Fibroblast of lung (primary cell): ENCODE measurements around the gene TBC1D5. TPM values are rescaled to one million over a fixed set of nuclear protein-coding genes. Genes with fewer than 3 reads are reported as not detected.
A peak's percentile ranks its signal among the peaks of the same experiment; 100 is the strongest.

Experiments used
- DNase-seq, 2 donors: peaks; one replicate each; pipeline versions ENCODE4 v3.0.0 to v3.0.0-alpha.2; 2010; ENCODE audit warnings: low read depth in 2 of 2
- H2AFZ ChIP-seq: 2 replicates; pipeline ENCODE4 v1.5.1; 2012; ENCODE audit warnings: low read length, control low read depth, inconsistent platforms
- H3K27ac ChIP-seq: 2 replicates; pipeline ENCODE4 v1.5.1; 2011; ENCODE audit warnings: low read length, control low read depth; ENCODE audit not compliant: insufficient read depth
- H3K27me3 ChIP-seq: 2 replicates; pipeline ENCODE4 v1.5.1; 2011; ENCODE audit warnings: mild to moderate bottlenecking, low read length; ENCODE audit not compliant: control insufficient read depth, insufficient read depth
- H3K36me3 ChIP-seq: 2 replicates; pipeline ENCODE4 v1.5.1; 2011; ENCODE audit warnings: low read length; ENCODE audit not compliant: control insufficient read depth, insufficient read depth
- H3K4me1 ChIP-seq: 2 replicates; pipeline ENCODE4 v1.5.1; 2011; ENCODE audit warnings: low read length; ENCODE audit not compliant: control insufficient read depth, insufficient read depth; ENCODE audit errors: extremely low read depth
- H3K4me2 ChIP-seq: 2 replicates; pipeline ENCODE4 v1.5.1; 2011; ENCODE audit warnings: low read length, control low read depth; ENCODE audit not compliant: insufficient read depth; ENCODE audit errors: extremely low read depth
- H3K4me3 ChIP-seq, 4 experiments: fragments of 200-600 bp in 1 of 4; sonication (generic) in 1 of 4; replicated peaks in 1 of 4; 2 replicates each; pipeline ENCODE4 v1.5.1; 2011 to 2016; ENCODE audit warnings: low read length in 4 of 4, low read depth in 3 of 4, mild to moderate bottlenecking in 3 of 4, control low read depth in 2 of 4, inconsistent platforms in 1 of 4, mixed read lengths in 1 of 4; ENCODE audit not compliant: insufficient read depth in 1 of 4; ENCODE audit errors: control extremely low read depth in 1 of 4
- H3K79me2 ChIP-seq: 2 replicates; pipeline ENCODE4 v1.5.1; 2012; ENCODE audit warnings: mild to moderate bottlenecking, low read length, inconsistent platforms; ENCODE audit not compliant: control insufficient read depth, insufficient read depth
- H3K9ac ChIP-seq: 2 replicates; pipeline ENCODE4 v1.5.1; 2011; ENCODE audit warnings: mild to moderate bottlenecking, low read length, control low read depth; ENCODE audit not compliant: insufficient read depth
- H3K9me3 ChIP-seq: 2 replicates; pipeline ENCODE4 v1.5.1; 2012; ENCODE audit warnings: low read depth, low read length; ENCODE audit not compliant: control insufficient read depth, insufficient read depth
- H4K20me1 ChIP-seq: 2 replicates; pipeline ENCODE4 v1.5.1; 2011; ENCODE audit warnings: low read length; ENCODE audit not compliant: control insufficient read depth, insufficient read depth; ENCODE audit errors: extremely low read depth
- EZH2 ChIP-seq: IDR thresholded peaks from 2 replicates; pipeline ENCODE4 v1.5.1; 2012; ENCODE audit warnings: low read length, control low read depth, mild to moderate bottlenecking; ENCODE audit errors: missing control alignments
- polyA plus RNA-seq, 2 donors: library from polyadenylated mRNA; depleted of rRNA in 1 of 2; stranded (reverse) in 1 of 2; unstranded in 1 of 2; fragments of >200 nt; gene quantifications; 2 replicates each; pipeline ENCODE4 v1.2.1, GENCODE V29; 2011 to 2012; ENCODE audit warnings: missing spikeins in 1 of 2
- total RNA-seq: library from RNA; depleted of rRNA; stranded (reverse); fragments of >200 nt; gene quantifications from 2 replicates; pipeline ENCODE4 v1.2.1, GENCODE V29; 2014
- TF ChIP-seq, protein P1 (sequence below), 2 donors: IDR thresholded peaks in 1 of 2; conservative IDR thresholded peaks in 1 of 2; 1 replicate in 1 of 2; 2 replicates in 1 of 2; pipeline ENCODE4 v1.5.1; 2011 to 2012; ENCODE audit warnings: low read length in 2 of 2, control low read depth in 1 of 2, inconsistent platforms in 1 of 2, low read depth in 1 of 2, mild to moderate bottlenecking in 1 of 2

TBC1D5 gene
- total and polyA plus RNA-seq, 2 donors (not counting 1 experiment from before 2014, with no cell fraction given) = 43.6 to 129 TPM

DNA sequence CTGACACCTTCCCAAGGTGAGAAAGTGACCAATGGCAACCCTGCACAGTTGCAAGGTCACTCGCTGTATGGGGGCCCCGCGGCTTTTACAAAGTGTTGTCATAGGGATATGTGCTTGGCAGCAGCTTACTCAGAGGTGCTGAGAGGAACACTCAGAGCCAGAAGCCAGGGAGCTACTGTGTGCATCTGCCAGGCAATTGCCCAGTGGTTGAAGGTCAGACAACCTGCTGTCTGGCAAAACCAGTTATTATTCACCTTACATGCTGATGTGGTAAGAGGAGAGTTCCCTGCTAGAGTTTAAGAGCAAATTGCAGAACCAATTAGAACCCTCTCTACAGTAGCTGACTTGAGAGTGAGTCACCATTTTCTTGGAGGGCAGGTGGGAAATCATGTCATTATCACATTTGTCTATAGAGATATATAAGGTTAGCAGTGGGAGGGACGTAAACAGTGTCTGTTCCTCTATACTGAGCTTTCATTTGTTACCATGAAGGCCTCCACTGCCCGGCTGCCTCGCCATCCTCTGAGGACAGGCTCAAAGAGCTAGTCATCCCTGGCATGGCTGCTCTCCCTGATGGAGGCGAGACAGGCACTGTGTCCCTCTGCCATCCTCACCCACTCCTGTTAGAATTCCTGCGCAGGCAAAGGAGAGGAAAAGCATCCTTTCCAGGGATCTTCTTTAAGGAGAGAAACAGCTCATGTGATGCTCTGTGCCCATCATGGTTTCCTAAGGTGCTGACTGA lies 583.3 kb downstream of the TBC1D5 start:
- no peaks in the 10 kb centered on the region for H3K79me2 ChIP-seq
- H3K27ac ChIP-seq = no peak overlapping the region
- no peak overlapping the region for H2AFZ ChIP-seq
- H3K4me2 ChIP-seq = no peak overlapping the region
- H3K4me1 ChIP-seq = no peaks in the 10 kb centered on the region
- DNase-seq = peak in 1 of 2 donors; percentile 39
- H3K9me3 ChIP-seq = no peaks in the 10 kb centered on the region
- peaks cover 1% of the 10 kb centered on the region for H3K36me3 ChIP-seq
- no peak overlapping the region for H3K9ac ChIP-seq
- no peaks in the 10 kb centered on the region for H3K27me3 ChIP-seq
- H4K20me1 ChIP-seq = no peaks in the 10 kb centered on the region
- TF ChIP-seq, protein P1, sequence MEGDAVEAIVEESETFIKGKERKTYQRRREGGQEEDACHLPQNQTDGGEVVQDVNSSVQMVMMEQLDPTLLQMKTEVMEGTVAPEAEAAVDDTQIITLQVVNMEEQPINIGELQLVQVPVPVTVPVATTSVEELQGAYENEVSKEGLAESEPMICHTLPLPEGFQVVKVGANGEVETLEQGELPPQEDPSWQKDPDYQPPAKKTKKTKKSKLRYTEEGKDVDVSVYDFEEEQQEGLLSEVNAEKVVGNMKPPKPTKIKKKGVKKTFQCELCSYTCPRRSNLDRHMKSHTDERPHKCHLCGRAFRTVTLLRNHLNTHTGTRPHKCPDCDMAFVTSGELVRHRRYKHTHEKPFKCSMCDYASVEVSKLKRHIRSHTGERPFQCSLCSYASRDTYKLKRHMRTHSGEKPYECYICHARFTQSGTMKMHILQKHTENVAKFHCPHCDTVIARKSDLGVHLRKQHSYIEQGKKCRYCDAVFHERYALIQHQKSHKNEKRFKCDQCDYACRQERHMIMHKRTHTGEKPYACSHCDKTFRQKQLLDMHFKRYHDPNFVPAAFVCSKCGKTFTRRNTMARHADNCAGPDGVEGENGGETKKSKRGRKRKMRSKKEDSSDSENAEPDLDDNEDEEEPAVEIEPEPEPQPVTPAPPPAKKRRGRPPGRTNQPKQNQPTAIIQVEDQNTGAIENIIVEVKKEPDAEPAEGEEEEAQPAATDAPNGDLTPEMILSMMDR (conservative IDR thresholded peaks at IDR 0.05 in 1 of 2, IDR thresholded peaks at IDR 0.05 in 1 of 2; ENCODE audit: low read depth in 1 of 2, low read length in 2 of 2) = no peak
- no peak for TF ChIP-seq EZH2
- no peak overlapping the region for H3K4me3 ChIP-seq

DNA sequence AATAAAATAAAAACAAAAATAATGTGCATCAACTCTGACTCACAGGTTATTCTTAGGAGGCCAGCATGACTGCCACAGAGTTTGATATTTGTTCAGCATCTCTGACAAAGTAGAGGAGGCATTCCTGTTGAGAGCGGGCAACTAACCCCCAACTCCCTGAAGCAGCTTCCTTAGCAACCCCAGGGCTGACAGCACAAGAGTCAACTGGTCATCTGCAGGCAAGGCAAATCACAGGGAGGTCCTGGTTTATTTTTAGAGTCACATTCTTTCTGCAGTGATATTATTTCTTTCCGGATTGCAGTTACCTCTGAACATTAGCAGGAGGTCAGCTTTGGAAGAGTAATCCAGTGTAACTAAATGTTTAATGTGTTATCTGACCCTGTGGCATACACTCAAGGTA lies 584.7 kb downstream of the TBC1D5 start:
- no peaks in the 10 kb centered on the region for H3K9me3 ChIP-seq
- peak in 1 of 2 donors; percentile 41 for DNase-seq
- no peaks in the 10 kb centered on the region for H3K27me3 ChIP-seq
- H3K4me1 ChIP-seq = no peaks in the 10 kb centered on the region
- H3K79me2 ChIP-seq = no peaks in the 10 kb centered on the region
- TF ChIP-seq, protein P1 (conservative IDR thresholded peaks at IDR 0.05 in 1 of 2, IDR thresholded peaks at IDR 0.05 in 1 of 2; ENCODE audit: low read depth in 1 of 2, low read length in 2 of 2) = no peak
- no peak for TF ChIP-seq EZH2
- no peak overlapping the region for H2AFZ ChIP-seq
- H3K4me3 ChIP-seq = no peak overlapping the region
- H3K4me2 ChIP-seq = no peak overlapping the region
- no peak overlapping the region for H3K27ac ChIP-seq
- no peak overlapping the region for H3K9ac ChIP-seq
- no peaks in the 10 kb centered on the region for H4K20me1 ChIP-seq
- H3K36me3 ChIP-seq = peaks cover 1% of the 10 kb centered on the region

DNA sequence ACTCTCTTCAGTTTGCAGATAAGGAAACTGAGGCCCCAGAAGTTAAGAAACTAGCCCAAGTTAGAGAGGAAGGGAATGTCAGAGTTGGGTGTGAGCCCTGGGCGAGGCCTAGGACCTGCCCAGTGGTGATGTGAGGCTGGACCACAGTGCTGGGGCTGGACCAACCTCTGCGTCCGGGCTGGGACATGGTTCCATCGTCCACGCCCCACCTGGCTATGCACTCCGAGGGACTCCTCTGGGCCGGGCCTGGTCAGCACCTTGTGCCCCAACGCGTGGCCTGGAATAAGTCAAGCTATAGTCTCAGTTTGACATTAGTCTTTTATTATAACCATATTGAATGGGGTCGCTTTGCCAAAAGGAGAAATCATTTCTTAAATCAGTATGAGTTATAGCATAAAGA lies 585.6 kb downstream of the TBC1D5 start:
- Histone ChIP-seq H3K4me2 (no peak overlapping the region), H3K4me1 (no peaks in the 10 kb centered on the region), H3K9ac (no peak overlapping the region), H3K27ac (no peak overlapping the region), H3K79me2 (no peaks in the 10 kb centered on the region), H3K4me3 (no peak overlapping the region), H3K27me3 (no peaks in the 10 kb centered on the region), H3K9me3 (no peaks in the 10 kb centered on the region), H4K20me1 (no peaks in the 10 kb centered on the region), H3K36me3 (peaks cover 1% of the 10 kb centered on the region), H2AFZ (no peak overlapping the region)
- no peak for DNase-seq
- no peak for TF ChIP-seq EZH2
- TF ChIP-seq, protein P1 (conservative IDR thresholded peaks at IDR 0.05 in 1 of 2, IDR thresholded peaks at IDR 0.05 in 1 of 2; ENCODE audit: low read depth in 1 of 2, low read length in 2 of 2) = no peak
